Cardiac septum (tissue), 1 donor: Measurements from ENCODE around the gene MVK. TPM values are rescaled to one million over a fixed set of nuclear protein-coding genes. Genes with fewer than 3 reads are reported as not detected.

Source experiments
- DNase-seq: peaks from one replicate; pipeline ENCODE4 v3.0.0-alpha.2; 2020; ENCODE audit warnings: low spot score
- intact Hi-C: fragments of 100-400 bp; cut with DNase I; formaldehyde crosslinking; loops from one replicate; pipeline ENCODE4 v1.14.0; 2022
- long read RNA-seq: library from polyadenylated mRNA; unstranded; transcript quantifications from one replicate; pipeline ENCODE4 v2.0.0, GENCODE V29; 2021
- total RNA-seq: library from RNA; stranded (reverse); fragmentation: NEBNext Ultra II Directional; extraction: Animal tissue kit (Norgen Biotek cat#: 25700); gene quantifications from one replicate; pipeline ENCODE4 v1.2.1, GENCODE V29; 2021
- donor health status: DM: no; HTN: no; CAD: no.

The MVK gene
- 12.4 TPM for total RNA-seq
- long read RNA-seq, transcript MVK-201 (11 exons, 1,956 nt) = major isoform, 24 of 35 reads
- long read RNA-seq, partial matches to known transcripts = 4 of 35 reads
- long read RNA-seq, other reads (novel, unspliced or antisense) = 2 of 35 reads

GRCh38 chr12:109573029-109573913 lies at the start of gene MVK, which contains the start of gene MMAB:
Gene MVK (plus strand): TSS chr12:109573794. CDS start chr12:109574823, 1,029 bp downstream.
Gene MMAB (minus strand): TSS chr12:109573504. CDS start chr12:109573480, 24 bp downstream.
- intact Hi-C loops = loop anchor here (5.0 kb wide), 1 partner anchor 146 kb away; no protein-coding TSS in a partner anchor

GRCh38 chr12:109524466-109525278 lies 48.9 kb upstream of the MVK start:
- intact Hi-C loops = loop anchor here (5.0 kb wide), 2 partner anchors 198 to 353 kb away; no protein-coding TSS in a partner anchor
- DNase-seq = peak; percentile 66

More at GRCh38 chr12:109573029-109573913, at the start of gene MVK, which contains the start of gene MMAB:
- DNase-seq = peak; percentile 99

- intact Hi-C loops = no loop called here
- no peak for DNase-seq
Observed at GRCh38 chr12:109525279-109525585, 48.4 kb upstream of the MVK start.

- intact Hi-C loops = no loop called here
- DNase-seq = peak; percentile 31
Observed at GRCh38 chr12:109527489-109528123, 46.0 kb upstream of the MVK start.

- DNase-seq = peak; percentile 38
- intact Hi-C loops = no loop called here
Observed at GRCh38 chr12:109529691-109530640, 43.6 kb upstream of the MVK start.

GRCh38 chr12:109531411-109531810 lies 42.2 kb upstream of the MVK start:
- intact Hi-C loops = no loop called here
- DNase-seq = no peak

- DNase-seq = no peak
- intact Hi-C loops = no loop called here
Observed at GRCh38 chr12:109532721-109533486, 40.7 kb upstream of the MVK start.

GRCh38 chr12:109533487-109533740 lies 40.2 kb upstream of the MVK start:
- DNase-seq = no peak
- intact Hi-C loops = no loop called here

GRCh38 chr12:109534456-109534855 lies 39.1 kb upstream of the MVK start:
- intact Hi-C loops = no loop called here
- no peak for DNase-seq

- no peak for DNase-seq
- intact Hi-C loops = no loop called here
Observed at GRCh38 chr12:109535231-109535862, 38.2 kb upstream of the MVK start.

- intact Hi-C loops = no loop called here
- no peak for DNase-seq
Observed at GRCh38 chr12:109535863-109536250, 37.7 kb upstream of the MVK start.

GRCh38 chr12:109537136-109537535 lies 36.5 kb upstream of the MVK start:
- intact Hi-C loops = no loop called here
- no peak for DNase-seq

- intact Hi-C loops = no loop called here
- no peak for DNase-seq
Observed at GRCh38 chr12:109538191-109538863, 35.3 kb upstream of the MVK start.

- intact Hi-C loops = no loop called here
- DNase-seq = no peak
Observed at GRCh38 chr12:109539508-109539907, 34.1 kb upstream of the MVK start.

- intact Hi-C loops = no loop called here
- DNase-seq = no peak
Observed at GRCh38 chr12:109540526-109541412, 32.8 kb upstream of the MVK start.

GRCh38 chr12:109541413-109541726 lies 32.2 kb upstream of the MVK start:
- no peak for DNase-seq
- intact Hi-C loops = no loop called here
